ENCODE results near the gene TFRC.
"Not testable (repeated sequence)": the region's sequence is repeated elsewhere in the genome, so short reads cannot be mapped to it uniquely, and the experiment has no call there.

TFRC gene

GRCh38 chr3:196020373-196020772 lies 61.5 kb downstream of the TFRC start:
- Histone ChIP-seq H3F3A (ENCODE audit: low read depth) (no peaks in the 10 kb centered on the region; the same call in 1 of the 2 replicates), H3K9me3 (ENCODE audit: insufficient read depth, low read depth, low read length) (no peaks in the 10 kb centered on the region), H3K79me2 (ENCODE audit: insufficient read depth, low read length) (no peaks in the 10 kb centered on the region), H3K4me2 (ENCODE audit: low read depth, low read length, poor library complexity, severe bottlenecking) (no peak overlapping the region), H3K4me3 (ENCODE audit: low read length, poor library complexity, severe bottlenecking) (no peak overlapping the region), H3K27me3 (ENCODE audit: insufficient read depth, low read length, poor library complexity, severe bottlenecking) (no peaks in the 10 kb centered on the region), H3K36me3 (ENCODE audit: insufficient read depth, low read length) (no peaks in the 10 kb centered on the region), H3K9ac (ENCODE audit: low read depth, low read length, poor library complexity, severe bottlenecking) (no peak overlapping the region), H3K9me2 (replicated peaks; ENCODE audit: low read depth, low read length) (no peaks in the 10 kb centered on the region), H3K4me1 (ENCODE audit: insufficient read depth, low read length, poor library complexity, severe bottlenecking) (no peaks in the 10 kb centered on the region), H4K20me1 (ENCODE audit: insufficient read depth, low read length, poor library complexity, severe bottlenecking) (no peaks in the 10 kb centered on the region), H2AFZ (ENCODE audit: low read length) (no peak overlapping the region)
- no peak for TF ChIP-seq CTCF (conservative IDR thresholded peaks at IDR 0.05; ENCODE audit: low read length)
- no peak for TF ChIP-seq EZH2phosphoT487 (IDR thresholded peaks at IDR 0.05; ENCODE audit: borderline replicate concordance)

GRCh38 chr3:196019576-196019975 lies 62.3 kb downstream of the TFRC start:
- H4K20me1 ChIP-seq (ENCODE audit: insufficient read depth, low read length, poor library complexity, severe bottlenecking); H3K9ac ChIP-seq (ENCODE audit: low read depth, low read length, poor library complexity, severe bottlenecking); H3K79me2 ChIP-seq (ENCODE audit: insufficient read depth, low read length): not testable (repeated sequence)

GRCh38 chr3:196018159-196018558 lies 63.7 kb downstream of the TFRC start:
- not testable (repeated sequence) for H3K4me3 ChIP-seq (ENCODE audit: low read length, poor library complexity, severe bottlenecking); H3K36me3 ChIP-seq (ENCODE audit: insufficient read depth, low read length); H3K27me3 ChIP-seq (ENCODE audit: insufficient read depth, low read length, poor library complexity, severe bottlenecking); H3K9me3 ChIP-seq (ENCODE audit: insufficient read depth, low read depth, low read length); H3K79me2 ChIP-seq (ENCODE audit: insufficient read depth, low read length); H2AFZ ChIP-seq (ENCODE audit: low read length); H3F3A ChIP-seq (ENCODE audit: low read depth); H3K4me2 ChIP-seq (ENCODE audit: low read depth, low read length, poor library complexity, severe bottlenecking); H3K9me2 ChIP-seq (replicated peaks; ENCODE audit: low read depth, low read length); H3K9ac ChIP-seq (ENCODE audit: low read depth, low read length, poor library complexity, severe bottlenecking); H4K20me1 ChIP-seq (ENCODE audit: insufficient read depth, low read length, poor library complexity, severe bottlenecking); H3K4me1 ChIP-seq (ENCODE audit: insufficient read depth, low read length, poor library complexity, severe bottlenecking)

More at GRCh38 chr3:196019576-196019975, 62.3 kb downstream of the TFRC start:
- H3F3A ChIP-seq (ENCODE audit: low read depth); H3K9me3 ChIP-seq (ENCODE audit: insufficient read depth, low read depth, low read length); H3K36me3 ChIP-seq (ENCODE audit: insufficient read depth, low read length); H3K4me1 ChIP-seq (ENCODE audit: insufficient read depth, low read length, poor library complexity, severe bottlenecking); H2AFZ ChIP-seq (ENCODE audit: low read length); H3K4me3 ChIP-seq (ENCODE audit: low read length, poor library complexity, severe bottlenecking); H3K9me2 ChIP-seq (replicated peaks; ENCODE audit: low read depth, low read length); H3K4me2 ChIP-seq (ENCODE audit: low read depth, low read length, poor library complexity, severe bottlenecking); H3K27me3 ChIP-seq (ENCODE audit: insufficient read depth, low read length, poor library complexity, severe bottlenecking): not testable (repeated sequence)

GRCh38 chr3:196016485-196016884 lies 65.4 kb downstream of the TFRC start:
- Histone ChIP-seq H2AFZ (ENCODE audit: low read length) (no peak overlapping the region), H3K9me3 (ENCODE audit: insufficient read depth, low read depth, low read length) (no peaks in the 10 kb centered on the region), H3K4me3 (ENCODE audit: low read length, poor library complexity, severe bottlenecking) (no peak overlapping the region), H3K4me1 (ENCODE audit: insufficient read depth, low read length, poor library complexity, severe bottlenecking) (no peaks in the 10 kb centered on the region), H3K4me2 (ENCODE audit: low read depth, low read length, poor library complexity, severe bottlenecking) (no peak overlapping the region), H3K9ac (ENCODE audit: low read depth, low read length, poor library complexity, severe bottlenecking) (no peak overlapping the region), H3K27me3 (ENCODE audit: insufficient read depth, low read length, poor library complexity, severe bottlenecking) (no peaks in the 10 kb centered on the region), H4K20me1 (ENCODE audit: insufficient read depth, low read length, poor library complexity, severe bottlenecking) (no peaks in the 10 kb centered on the region), H3K9me2 (replicated peaks; ENCODE audit: low read depth, low read length) (no peaks in the 10 kb centered on the region), H3K36me3 (ENCODE audit: insufficient read depth, low read length) (no peaks in the 10 kb centered on the region), H3K79me2 (ENCODE audit: insufficient read depth, low read length) (no peaks in the 10 kb centered on the region), H3F3A (ENCODE audit: low read depth) (no peaks in the 10 kb centered on the region; the same call in 1 of the 2 replicates)
- TF ChIP-seq EZH2phosphoT487 (IDR thresholded peaks at IDR 0.05; ENCODE audit: borderline replicate concordance), result no peak
- no peak for TF ChIP-seq CTCF (conservative IDR thresholded peaks at IDR 0.05; ENCODE audit: low read length)
